ENCODE results near the gene PDE6B. TPM values are rescaled to one million over a fixed set of nuclear protein-coding genes. Genes with fewer than 3 reads are reported as not detected.

The PDE6B gene
- total and polyA plus RNA-seq, 2 of the 13 experiments (the other 11 are each of a cell fraction or from before 2014, with no cell fraction given) = 0.38 to 0.40 TPM

DNA sequence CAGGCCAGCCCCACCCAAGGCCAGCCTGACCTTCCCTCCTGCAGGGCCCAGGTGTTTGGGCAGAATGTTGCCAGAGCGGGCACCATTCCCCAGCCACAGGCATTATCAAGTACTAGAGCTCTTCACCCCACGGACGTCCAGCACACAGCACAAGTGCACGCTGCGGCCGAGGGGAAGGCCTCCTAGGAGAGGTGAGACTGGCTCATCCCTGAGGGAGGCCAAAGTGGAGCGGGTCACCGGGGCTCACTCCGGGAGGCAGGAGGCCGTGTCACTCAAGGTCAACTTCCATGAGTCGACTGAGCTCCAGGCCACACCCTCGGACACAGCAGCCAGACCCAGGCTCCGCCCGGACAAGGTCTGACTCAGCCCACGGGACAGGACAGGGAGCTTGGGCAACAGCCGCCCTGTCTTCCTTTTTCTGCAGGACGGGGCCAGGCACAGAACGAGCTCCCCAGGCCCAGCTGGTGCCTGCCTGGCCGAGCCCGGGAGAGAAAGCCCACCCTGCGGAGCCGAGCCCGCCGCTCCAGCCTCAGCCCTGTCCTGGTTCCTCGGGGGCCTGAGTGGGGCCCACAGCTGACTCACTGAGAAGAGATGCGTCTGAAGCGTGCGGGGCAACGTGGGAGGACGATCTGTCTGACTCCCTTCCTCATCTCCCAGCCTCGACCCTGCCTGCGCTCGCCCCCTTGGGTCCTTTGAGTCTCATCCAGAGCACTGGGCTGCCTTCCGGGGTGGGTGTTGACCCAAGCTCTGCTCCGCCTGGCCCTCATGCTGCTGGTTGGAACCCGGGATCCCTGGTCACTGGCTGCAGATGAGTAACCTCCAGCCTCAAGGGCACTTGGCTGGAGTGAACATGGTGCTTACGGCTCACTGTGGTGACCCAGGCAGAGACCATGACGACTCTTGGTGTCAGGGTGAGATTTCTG, 61.9 kb downstream of the PDE6B start (continued):
- TF ChIP-seq THAP11 (CRISPR knock-in tag; IDR thresholded peaks at IDR 0.05) = 0 out of 2 replicates have a peak, but pooled peaks have one; percentile 41
- TF ChIP-seq, protein P1, sequence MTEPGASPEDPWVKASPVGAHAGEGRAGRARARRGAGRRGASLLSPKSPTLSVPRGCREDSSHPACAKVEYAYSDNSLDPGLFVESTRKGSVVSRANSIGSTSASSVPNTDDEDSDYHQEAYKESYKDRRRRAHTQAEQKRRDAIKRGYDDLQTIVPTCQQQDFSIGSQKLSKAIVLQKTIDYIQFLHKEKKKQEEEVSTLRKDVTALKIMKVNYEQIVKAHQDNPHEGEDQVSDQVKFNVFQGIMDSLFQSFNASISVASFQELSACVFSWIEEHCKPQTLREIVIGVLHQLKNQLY (CRISPR knock-in tag; IDR thresholded peaks at IDR 0.05) = no peak
- TF ChIP-seq, protein P2, sequence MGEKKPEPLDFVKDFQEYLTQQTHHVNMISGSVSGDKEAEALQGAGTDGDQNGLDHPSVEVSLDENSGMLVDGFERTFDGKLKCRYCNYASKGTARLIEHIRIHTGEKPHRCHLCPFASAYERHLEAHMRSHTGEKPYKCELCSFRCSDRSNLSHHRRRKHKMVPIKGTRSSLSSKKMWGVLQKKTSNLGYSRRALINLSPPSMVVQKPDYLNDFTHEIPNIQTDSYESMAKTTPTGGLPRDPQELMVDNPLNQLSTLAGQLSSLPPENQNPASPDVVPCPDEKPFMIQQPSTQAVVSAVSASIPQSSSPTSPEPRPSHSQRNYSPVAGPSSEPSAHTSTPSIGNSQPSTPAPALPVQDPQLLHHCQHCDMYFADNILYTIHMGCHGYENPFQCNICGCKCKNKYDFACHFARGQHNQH (CRISPR knock-in tag; IDR thresholded peaks at IDR 0.05) = 0 out of 2 replicates have a peak, but pooled peaks have one; percentile 38
- peak; percentile 83 for TF ChIP-seq SAP130 (CRISPR knock-in tag; IDR thresholded peaks at IDR 0.05; ENCODE audit: low read depth)
- TF ChIP-seq SETDB1 (CRISPR knock-in tag; IDR thresholded peaks at IDR 0.05; ENCODE audit: borderline replicate concordance) = no peak
- TF ChIP-seq ZNF777 (CRISPR knock-in tag; IDR thresholded peaks at IDR 0.05) = peak; percentile 66
- TF ChIP-seq, protein P3, sequence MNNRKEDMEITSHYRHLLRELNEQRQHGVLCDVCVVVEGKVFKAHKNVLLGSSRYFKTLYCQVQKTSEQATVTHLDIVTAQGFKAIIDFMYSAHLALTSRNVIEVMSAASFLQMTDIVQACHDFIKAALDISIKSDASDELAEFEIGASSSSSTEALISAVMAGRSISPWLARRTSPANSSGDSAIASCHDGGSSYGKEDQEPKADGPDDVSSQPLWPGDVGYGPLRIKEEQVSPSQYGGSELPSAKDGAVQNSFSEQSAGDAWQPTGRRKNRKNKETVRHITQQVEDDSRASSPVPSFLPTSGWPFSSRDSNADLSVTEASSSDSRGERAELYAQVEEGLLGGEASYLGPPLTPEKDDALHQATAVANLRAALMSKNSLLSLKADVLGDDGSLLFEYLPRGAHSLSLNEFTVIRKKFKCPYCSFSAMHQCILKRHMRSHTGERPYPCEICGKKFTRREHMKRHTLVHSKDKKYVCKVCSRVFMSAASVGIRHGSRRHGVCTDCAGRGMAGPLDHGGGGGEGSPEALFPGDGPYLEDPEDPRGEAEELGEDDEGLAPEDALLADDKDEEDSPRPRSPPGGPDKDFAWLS (CRISPR knock-in tag; IDR thresholded peaks at IDR 0.05; ENCODE audit: borderline replicate concordance) = 0 out of 2 replicates have a peak, but pooled peaks have one; percentile 24
- no peak for TF ChIP-seq MTF2 (CRISPR knock-in tag; IDR thresholded peaks at IDR 0.05; ENCODE audit: borderline replicate concordance)
- TF ChIP-seq, protein P4, sequence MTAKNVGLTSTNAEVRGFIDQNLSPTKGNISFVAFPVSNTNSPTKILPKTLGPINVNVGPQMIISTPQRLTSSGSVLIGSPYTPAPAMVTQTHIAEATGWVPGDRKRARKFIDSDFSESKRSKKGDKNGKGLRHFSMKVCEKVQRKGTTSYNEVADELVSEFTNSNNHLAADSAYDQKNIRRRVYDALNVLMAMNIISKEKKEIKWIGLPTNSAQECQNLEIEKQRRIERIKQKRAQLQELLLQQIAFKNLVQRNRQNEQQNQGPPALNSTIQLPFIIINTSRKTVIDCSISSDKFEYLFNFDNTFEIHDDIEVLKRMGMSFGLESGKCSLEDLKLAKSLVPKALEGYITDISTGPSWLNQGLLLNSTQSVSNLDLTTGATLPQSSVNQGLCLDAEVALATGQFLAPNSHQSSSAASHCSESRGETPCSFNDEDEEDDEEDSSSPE (CRISPR knock-in tag; IDR thresholded peaks at IDR 0.05) = no peak; the same call in 1 of the 2 replicates
- TF ChIP-seq ZFY (CRISPR knock-in tag; IDR thresholded peaks at IDR 0.05) = peak; percentile 62; the same call in 1 of the 2 replicates
- TF ChIP-seq, protein P5, sequence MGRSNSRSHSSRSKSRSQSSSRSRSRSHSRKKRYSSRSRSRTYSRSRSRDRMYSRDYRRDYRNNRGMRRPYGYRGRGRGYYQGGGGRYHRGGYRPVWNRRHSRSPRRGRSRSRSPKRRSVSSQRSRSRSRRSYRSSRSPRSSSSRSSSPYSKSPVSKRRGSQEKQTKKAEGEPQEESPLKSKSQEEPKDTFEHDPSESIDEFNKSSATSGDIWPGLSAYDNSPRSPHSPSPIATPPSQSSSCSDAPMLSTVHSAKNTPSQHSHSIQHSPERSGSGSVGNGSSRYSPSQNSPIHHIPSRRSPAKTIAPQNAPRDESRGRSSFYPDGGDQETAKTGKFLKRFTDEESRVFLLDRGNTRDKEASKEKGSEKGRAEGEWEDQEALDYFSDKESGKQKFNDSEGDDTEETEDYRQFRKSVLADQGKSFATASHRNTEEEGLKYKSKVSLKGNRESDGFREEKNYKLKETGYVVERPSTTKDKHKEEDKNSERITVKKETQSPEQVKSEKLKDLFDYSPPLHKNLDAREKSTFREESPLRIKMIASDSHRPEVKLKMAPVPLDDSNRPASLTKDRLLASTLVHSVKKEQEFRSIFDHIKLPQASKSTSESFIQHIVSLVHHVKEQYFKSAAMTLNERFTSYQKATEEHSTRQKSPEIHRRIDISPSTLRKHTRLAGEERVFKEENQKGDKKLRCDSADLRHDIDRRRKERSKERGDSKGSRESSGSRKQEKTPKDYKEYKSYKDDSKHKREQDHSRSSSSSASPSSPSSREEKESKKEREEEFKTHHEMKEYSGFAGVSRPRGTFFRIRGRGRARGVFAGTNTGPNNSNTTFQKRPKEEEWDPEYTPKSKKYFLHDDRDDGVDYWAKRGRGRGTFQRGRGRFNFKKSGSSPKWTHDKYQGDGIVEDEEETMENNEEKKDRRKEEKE (IDR thresholded peaks at IDR 0.05) = no peak
- TF ChIP-seq NFRKB (IDR thresholded peaks at IDR 0.05) = no peak
- TF ChIP-seq HDAC2 (CRISPR knock-in tag; IDR thresholded peaks at IDR 0.05) = peak; percentile 54; the same call in 1 of the 2 replicates
- TF ChIP-seq, protein P6, sequence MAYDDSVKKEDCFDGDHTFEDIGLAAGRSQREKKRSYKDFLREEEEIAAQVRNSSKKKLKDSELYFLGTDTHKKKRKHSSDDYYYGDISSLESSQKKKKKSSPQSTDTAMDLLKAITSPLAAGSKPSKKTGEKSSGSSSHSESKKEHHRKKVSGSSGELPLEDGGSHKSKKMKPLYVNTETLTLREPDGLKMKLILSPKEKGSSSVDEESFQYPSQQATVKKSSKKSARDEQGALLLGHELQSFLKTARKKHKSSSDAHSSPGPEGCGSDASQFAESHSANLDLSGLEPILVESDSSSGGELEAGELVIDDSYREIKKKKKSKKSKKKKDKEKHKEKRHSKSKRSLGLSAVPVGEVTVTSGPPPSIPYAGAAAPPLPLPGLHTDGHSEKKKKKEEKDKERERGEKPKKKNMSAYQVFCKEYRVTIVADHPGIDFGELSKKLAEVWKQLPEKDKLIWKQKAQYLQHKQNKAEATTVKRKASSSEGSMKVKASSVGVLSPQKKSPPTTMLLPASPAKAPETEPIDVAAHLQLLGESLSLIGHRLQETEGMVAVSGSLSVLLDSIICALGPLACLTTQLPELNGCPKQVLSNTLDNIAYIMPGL (CRISPR knock-in tag; IDR thresholded peaks at IDR 0.05; ENCODE audit: borderline replicate concordance in 1 of 2, low read depth in 1 of 2) = peak in 1 of 2 experiments; percentile 50; a peak in 1 of 4 replicates
- no peak for TF ChIP-seq ZNF816 (CRISPR knock-in tag; IDR thresholded peaks at IDR 0.05; ENCODE audit: borderline replicate concordance)
- peak; percentile 61; the same call in 1 of the 2 replicates for TF ChIP-seq FOSL1 (CRISPR knock-in tag; IDR thresholded peaks at IDR 0.05; ENCODE audit: borderline replicate concordance)
- TF ChIP-seq ZMYM2 (CRISPR knock-in tag; IDR thresholded peaks at IDR 0.05) = no peak
- no peak for TF ChIP-seq TBL1XR1 (IDR thresholded peaks at IDR 0.05; ENCODE audit: borderline replicate concordance, low read length, partially characterized antibody)
